Heart left ventricle (tissue), 13 donors: Measurements from ENCODE around the gene NTRK2.

Experiments used
- POLR2A ChIP-seq, 2 donors: fragments of 450-650 bp; IDR thresholded peaks; one replicate each; pipeline ENCODE4 v1.6.1; 2017; ENCODE audit warnings: antibody characterized with exemption in 2 of 2, mild to moderate bottlenecking in 2 of 2, moderate library complexity in 2 of 2
- TF ChIP-seq, protein P1 (sequence below), 12 donors: fragments of 200-600 bp; sonication (generic) in 4 of 12; IDR thresholded peaks; one replicate each; pipeline versions ENCODE4 v1.5.0 to v1.8.0; 2018 to 2022; ENCODE audit warnings: antibody characterized with exemption in 12 of 12, mild to moderate bottlenecking in 5 of 12
- donor health status: ischemic (EF 13 %, LVEDD 7.1; RV severe dilation, severe dysfunction).
- donor health status: DM: no; HTN: yes; CAD: no.
- donor health status: DM: no; HTN: no; CAD: no.
- donor health status: ischemic (EF 25% LVEDD 6.9; RV normal size, moderate dysfunction).
- donor health status: ischemic (EF 25% LVEDD 5.7; RV mildly dilated, moderate dysfunction).
- donor health status: ischemic (EF 35%, LVEDD 5.7; RV mildly dilated, moderate dysfunction).
- donor health status: nonischemic (EF 11% LVEDD 7.7; RV severe dilation, severe dysfunction).
- donor health status: DM: yes; HTN: yes; CAD: no.
- donor health status: PGD.
- donor health status: ischemic (EF 29% LVEDD 5.4; RV normal size, mild dysfunction).
- donor health status: nonischemic (EF 23%, LVEDD 6.1; RV moderate dilation, normal function).

DNA sequence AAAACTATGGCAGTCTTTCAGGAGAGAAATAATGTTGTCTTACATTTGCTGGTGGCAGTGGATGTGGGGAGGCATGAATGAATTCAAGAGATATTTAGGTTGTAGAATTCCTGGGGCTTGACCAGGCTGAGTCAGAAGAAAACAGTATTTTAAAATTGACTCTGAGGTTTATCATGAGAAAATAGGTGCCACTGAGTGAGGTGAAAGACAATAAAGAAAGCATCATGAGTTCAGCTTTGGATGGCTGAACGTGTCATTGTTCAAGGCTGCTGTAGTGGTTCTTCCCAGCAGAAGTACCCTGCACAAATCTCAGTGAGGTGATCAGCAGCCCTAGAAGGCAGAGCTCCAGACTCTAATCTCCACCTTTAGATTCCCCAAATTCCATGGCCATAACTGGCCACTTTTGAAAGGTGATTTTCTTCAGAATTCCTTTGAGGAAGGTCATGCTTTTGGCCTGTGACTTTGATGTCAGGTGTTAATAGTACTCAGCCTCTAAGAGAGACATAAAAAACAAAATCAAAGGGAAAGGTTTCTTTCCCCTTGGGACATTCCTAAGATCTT, 395.4 kb downstream of the NTRK2 start:
- TF ChIP-seq POLR2A (IDR thresholded peaks at IDR 0.05) = no peak
- TF ChIP-seq, protein P1, sequence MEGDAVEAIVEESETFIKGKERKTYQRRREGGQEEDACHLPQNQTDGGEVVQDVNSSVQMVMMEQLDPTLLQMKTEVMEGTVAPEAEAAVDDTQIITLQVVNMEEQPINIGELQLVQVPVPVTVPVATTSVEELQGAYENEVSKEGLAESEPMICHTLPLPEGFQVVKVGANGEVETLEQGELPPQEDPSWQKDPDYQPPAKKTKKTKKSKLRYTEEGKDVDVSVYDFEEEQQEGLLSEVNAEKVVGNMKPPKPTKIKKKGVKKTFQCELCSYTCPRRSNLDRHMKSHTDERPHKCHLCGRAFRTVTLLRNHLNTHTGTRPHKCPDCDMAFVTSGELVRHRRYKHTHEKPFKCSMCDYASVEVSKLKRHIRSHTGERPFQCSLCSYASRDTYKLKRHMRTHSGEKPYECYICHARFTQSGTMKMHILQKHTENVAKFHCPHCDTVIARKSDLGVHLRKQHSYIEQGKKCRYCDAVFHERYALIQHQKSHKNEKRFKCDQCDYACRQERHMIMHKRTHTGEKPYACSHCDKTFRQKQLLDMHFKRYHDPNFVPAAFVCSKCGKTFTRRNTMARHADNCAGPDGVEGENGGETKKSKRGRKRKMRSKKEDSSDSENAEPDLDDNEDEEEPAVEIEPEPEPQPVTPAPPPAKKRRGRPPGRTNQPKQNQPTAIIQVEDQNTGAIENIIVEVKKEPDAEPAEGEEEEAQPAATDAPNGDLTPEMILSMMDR (IDR thresholded peaks at IDR 0.05) = no peak
